ENCODE data around the gene KIF1C.

The KIF1C gene

GRCh38 chr17:4971826-4972225 lies 25.9 kb upstream of the KIF1C start:
- peaks cover 10% of the 10 kb centered on the region for H3K4me1 ChIP-seq (ENCODE audit: control insufficient read depth, low read depth, low read length)
- H3K9me3 ChIP-seq (ENCODE audit: control insufficient read depth, low read depth, low read length), result no peaks in the 10 kb centered on the region
- H3K27ac ChIP-seq (ENCODE audit: low read length), result no peak overlapping the region
- peaks cover 4% of the 10 kb centered on the region for H3K36me3 ChIP-seq (ENCODE audit: control insufficient read depth, low read depth, low read length)
- H3K4me3 ChIP-seq (ENCODE audit: low read length), result no peak overlapping the region
- no peak overlapping the region for H3K9ac ChIP-seq (ENCODE audit: low read length)
- peaks cover 49% of the 10 kb centered on the region for H3K27me3 ChIP-seq (ENCODE audit: control insufficient read depth, insufficient read depth, low read length)

GRCh38 chr17:4972322-4972721 lies 25.4 kb upstream of the KIF1C start:
- Histone ChIP-seq H3K27ac (ENCODE audit: low read length) (no peak overlapping the region), H3K9ac (ENCODE audit: low read length) (no peak overlapping the region), H3K27me3 (ENCODE audit: control insufficient read depth, insufficient read depth, low read length) (peaks cover 54% of the 10 kb centered on the region), H3K4me3 (ENCODE audit: low read length) (no peak overlapping the region), H3K4me1 (ENCODE audit: control insufficient read depth, low read depth, low read length) (peaks cover 10% of the 10 kb centered on the region), H3K36me3 (ENCODE audit: control insufficient read depth, low read depth, low read length) (peaks cover 4% of the 10 kb centered on the region), H3K9me3 (ENCODE audit: control insufficient read depth, low read depth, low read length) (no peaks in the 10 kb centered on the region)

- H3K27ac ChIP-seq (ENCODE audit: low read length), result no peak overlapping the region
- H3K36me3 ChIP-seq (ENCODE audit: control insufficient read depth, low read depth, low read length), result peaks cover 4% of the 10 kb centered on the region
- peaks cover 10% of the 10 kb centered on the region for H3K4me1 ChIP-seq (ENCODE audit: control insufficient read depth, low read depth, low read length)
These were observed 25.0 kb upstream of the KIF1C start for GRCh38 chr17:4972752-4973151.

GRCh38 chr17:4973256-4974114 lies 24.3 kb upstream of the KIF1C start:
- Histone ChIP-seq H3K36me3 (ENCODE audit: control insufficient read depth, low read depth, low read length) (peaks cover 4% of the 10 kb centered on the region), H3K27me3 (ENCODE audit: control insufficient read depth, insufficient read depth, low read length) (peaks cover 66% of the 10 kb centered on the region), H3K4me1 (ENCODE audit: control insufficient read depth, low read depth, low read length) (peaks cover 10% of the 10 kb centered on the region), H3K9ac (ENCODE audit: low read length) (no peak overlapping the region), H3K27ac (ENCODE audit: low read length) (no peak overlapping the region), H3K4me3 (ENCODE audit: low read length) (no peak overlapping the region), H3K9me3 (ENCODE audit: control insufficient read depth, low read depth, low read length) (no peaks in the 10 kb centered on the region)

More at GRCh38 chr17:4972752-4973151, 25.0 kb upstream of the KIF1C start:
- Histone ChIP-seq H3K9me3 (ENCODE audit: control insufficient read depth, low read depth, low read length) (no peaks in the 10 kb centered on the region), H3K9ac (ENCODE audit: low read length) (no peak overlapping the region), H3K27me3 (ENCODE audit: control insufficient read depth, insufficient read depth, low read length) (peaks cover 59% of the 10 kb centered on the region), H3K4me3 (ENCODE audit: low read length) (no peak overlapping the region)

GRCh38 chr17:4974115-4974670 lies 23.6 kb upstream of the KIF1C start:
- Histone ChIP-seq H3K36me3 (ENCODE audit: control insufficient read depth, low read depth, low read length) (peaks cover 4% of the 10 kb centered on the region), H3K9ac (ENCODE audit: low read length) (no peak overlapping the region), H3K27me3 (ENCODE audit: control insufficient read depth, insufficient read depth, low read length) (peaks cover 71% of the 10 kb centered on the region), H3K27ac (ENCODE audit: low read length) (no peak overlapping the region), H3K9me3 (ENCODE audit: control insufficient read depth, low read depth, low read length) (no peaks in the 10 kb centered on the region), H3K4me1 (ENCODE audit: control insufficient read depth, low read depth, low read length) (peaks cover 10% of the 10 kb centered on the region), H3K4me3 (ENCODE audit: low read length) (no peak overlapping the region)

GRCh38 chr17:4978726-4979125 lies 19.0 kb upstream of the KIF1C start:
- Histone ChIP-seq H3K36me3 (ENCODE audit: control insufficient read depth, low read depth, low read length) (no peaks in the 10 kb centered on the region), H3K27ac (ENCODE audit: low read length) (no peak overlapping the region), H3K27me3 (ENCODE audit: control insufficient read depth, insufficient read depth, low read length) (peaks cover 55% of the 10 kb centered on the region), H3K9me3 (ENCODE audit: control insufficient read depth, low read depth, low read length) (no peaks in the 10 kb centered on the region), H3K9ac (ENCODE audit: low read length) (no peak overlapping the region), H3K4me1 (ENCODE audit: control insufficient read depth, low read depth, low read length) (peaks cover 4% of the 10 kb centered on the region), H3K4me3 (ENCODE audit: low read length) (no peak overlapping the region)

- peaks cover 4% of the 10 kb centered on the region for H3K4me1 ChIP-seq (ENCODE audit: control insufficient read depth, low read depth, low read length)
- H3K9me3 ChIP-seq (ENCODE audit: control insufficient read depth, low read depth, low read length), result no peaks in the 10 kb centered on the region
- no peak overlapping the region for H3K9ac ChIP-seq (ENCODE audit: low read length)
- H3K27me3 ChIP-seq (ENCODE audit: control insufficient read depth, insufficient read depth, low read length), result peaks cover 38% of the 10 kb centered on the region
- H3K27ac ChIP-seq (ENCODE audit: low read length), result no peak overlapping the region
- H3K36me3 ChIP-seq (ENCODE audit: control insufficient read depth, low read depth, low read length), result no peaks in the 10 kb centered on the region
- no peak overlapping the region for H3K4me3 ChIP-seq (ENCODE audit: low read length)
These were observed 17.0 kb upstream of the KIF1C start for GRCh38 chr17:4980644-4981216.

GRCh38 chr17:4982305-4982704 lies 15.4 kb upstream of the KIF1C start:
- no peak overlapping the region for H3K9ac ChIP-seq (ENCODE audit: low read length)
- no peaks in the 10 kb centered on the region for H3K36me3 ChIP-seq (ENCODE audit: control insufficient read depth, low read depth, low read length)
- H3K27ac ChIP-seq (ENCODE audit: low read length), result no peak overlapping the region
- peaks cover 33% of the 10 kb centered on the region for H3K27me3 ChIP-seq (ENCODE audit: control insufficient read depth, insufficient read depth, low read length)
- H3K4me1 ChIP-seq (ENCODE audit: control insufficient read depth, low read depth, low read length), result peaks cover 4% of the 10 kb centered on the region
- no peaks in the 10 kb centered on the region for H3K9me3 ChIP-seq (ENCODE audit: control insufficient read depth, low read depth, low read length)
- H3K4me3 ChIP-seq (ENCODE audit: low read length), result no peak overlapping the region

GRCh38 chr17:4986403-4986802 lies 11.3 kb upstream of the KIF1C start:
- no peaks in the 10 kb centered on the region for H3K36me3 ChIP-seq (ENCODE audit: control insufficient read depth, low read depth, low read length)
- H3K27ac ChIP-seq (ENCODE audit: low read length), result no peak overlapping the region
- H3K27me3 ChIP-seq (ENCODE audit: control insufficient read depth, insufficient read depth, low read length), result peaks cover 34% of the 10 kb centered on the region

GRCh38 chr17:4986951-4987766 lies 10.6 kb upstream of the KIF1C start, which contains the start of gene CAMTA2:
Gene CAMTA2, minus strand, starts transcription at chr17:4987675. Its CDS starts 1,453 bp downstream, at chr17:4986222.
- Histone ChIP-seq H3K9me3 (ENCODE audit: control insufficient read depth, low read depth, low read length) (no peaks in the 10 kb centered on the region), H3K27ac (ENCODE audit: low read length) (no peak within 1 kb of the TSS), H3K4me3 (ENCODE audit: low read length) (peak within 1 kb of the TSS; percentile 64), H3K4me1 (ENCODE audit: control insufficient read depth, low read depth, low read length) (peaks cover 6% of the 10 kb centered on the region), H3K9ac (ENCODE audit: low read length) (no peak within 1 kb of the TSS), H3K36me3 (ENCODE audit: control insufficient read depth, low read depth, low read length) (no peaks in the 10 kb centered on the region), H3K27me3 (ENCODE audit: control insufficient read depth, insufficient read depth, low read length) (peaks cover 34% of the 10 kb centered on the region)

More at GRCh38 chr17:4986403-4986802, 11.3 kb upstream of the KIF1C start:
- no peak overlapping the region for H3K9ac ChIP-seq (ENCODE audit: low read length)
- no peaks in the 10 kb centered on the region for H3K9me3 ChIP-seq (ENCODE audit: control insufficient read depth, low read depth, low read length)
- peak overlapping the region; percentile 64 for H3K4me3 ChIP-seq (ENCODE audit: low read length)
- H3K4me1 ChIP-seq (ENCODE audit: control insufficient read depth, low read depth, low read length), result peaks cover 6% of the 10 kb centered on the region
